ENCODE data around the gene AZI2.
A peak's percentile ranks its signal among the peaks of the same experiment; 100 is the strongest.

AZI2 gene

GRCh38 chr3:28348629-28349468, at the start of gene AZI2, which contains the start of gene ZCWPW2:
Gene AZI2 (minus strand): TSS chr3:28348824. CDS start chr3:28340617, 8,207 bp downstream.
Gene ZCWPW2 (plus strand): TSS chr3:28348721. CDS start chr3:28413069, 64,348 bp downstream.
- peak; percentile 97 for DNase-seq (ENCODE audit: low read depth)

GRCh38 chr3:28388978-28389377, 40.4 kb upstream of the AZI2 start:
- no peak for DNase-seq (ENCODE audit: low read depth)

DNA sequence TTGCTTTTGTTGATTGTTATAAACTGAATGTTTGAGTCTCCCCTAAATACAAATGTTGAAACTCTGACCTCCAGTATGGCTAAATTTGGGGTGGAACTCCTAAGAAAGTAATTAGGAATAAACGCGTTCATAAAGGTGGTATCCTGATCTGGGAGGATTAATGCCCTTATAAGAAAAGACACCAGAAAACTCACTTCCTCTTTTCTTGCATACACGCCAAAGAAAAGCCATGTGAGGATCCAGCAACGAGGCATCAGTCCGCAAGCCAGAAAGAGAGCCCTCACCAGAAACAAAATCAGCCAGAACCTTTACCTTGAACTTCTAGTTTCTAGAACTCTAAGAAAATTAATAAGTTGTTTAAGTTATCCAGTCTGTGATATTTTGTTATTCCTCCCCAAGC, 37.4 kb upstream of the AZI2 start:
- DNase-seq (ENCODE audit: low read depth), result no peak

- peak; percentile 70 for DNase-seq (ENCODE audit: low read depth)
These were observed 27.8 kb upstream of the AZI2 start for GRCh38 chr3:28376424-28376823.

GRCh38 chr3:28349469-28350000, 911 bp upstream of the AZI2 start:
- no peak for DNase-seq (ENCODE audit: low read depth)

DNA sequence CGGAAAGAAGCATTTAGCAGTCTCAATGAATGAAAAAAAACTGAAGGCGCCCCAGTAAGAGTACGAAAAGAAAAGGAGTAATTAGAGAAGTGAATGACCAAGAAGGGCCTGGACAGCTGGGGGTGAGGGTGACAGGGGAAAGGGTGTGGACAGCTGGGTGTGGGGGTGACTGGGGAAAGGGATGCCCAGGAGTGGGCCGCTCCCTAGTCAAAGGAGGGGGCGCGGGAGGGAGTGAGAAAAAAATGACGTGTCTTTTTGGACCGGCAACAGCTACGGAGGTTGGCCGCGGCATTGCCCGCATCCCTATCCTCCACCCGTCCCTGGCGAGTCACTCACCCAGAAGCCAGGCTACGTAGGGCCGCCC, 377 bp downstream of the AZI2 start:
- DNase-seq (ENCODE audit: low read depth), result peak; percentile 97

DNA sequence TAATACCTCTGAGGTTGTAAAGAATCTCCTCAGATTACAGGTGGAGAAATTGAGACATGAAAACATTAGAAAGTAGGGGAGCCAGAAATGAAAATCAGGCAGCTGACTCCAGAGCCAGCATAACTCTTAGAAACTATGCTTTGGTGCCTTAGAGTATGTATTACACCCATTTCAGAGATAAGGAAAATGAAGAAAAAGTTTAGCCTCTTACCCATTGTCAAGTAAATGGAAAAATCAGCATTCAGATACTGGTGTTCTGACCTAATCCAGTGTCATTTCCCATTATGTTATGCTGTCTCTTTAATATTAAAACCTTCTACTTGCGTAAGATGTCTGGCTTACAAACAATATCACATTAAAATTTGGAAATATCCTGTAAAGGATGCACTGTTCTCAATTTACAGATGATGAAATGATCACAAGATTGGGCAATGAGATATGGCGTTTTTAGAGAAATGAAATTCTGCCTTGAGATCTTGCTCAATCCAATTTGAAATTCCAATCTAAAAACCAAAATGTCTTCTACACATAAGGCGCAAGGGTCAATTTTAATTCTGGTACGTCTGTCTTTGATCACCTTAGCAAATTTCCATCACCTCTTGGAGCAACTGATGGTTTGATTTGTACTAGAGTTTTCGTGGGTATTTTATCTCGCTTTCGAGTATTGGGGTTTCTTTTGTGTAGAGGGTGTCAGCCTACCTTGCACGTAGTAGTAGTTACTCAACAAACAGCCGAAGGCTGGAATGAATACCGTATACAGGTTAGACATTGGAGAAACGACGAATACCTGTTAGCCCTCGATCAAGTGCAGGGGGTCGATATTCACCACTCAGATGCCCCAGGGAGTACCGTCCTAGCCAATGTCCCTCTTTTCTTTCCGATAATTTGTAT, 1.0 kb downstream of the AZI2 start:
- peak; percentile 93 for DNase-seq (ENCODE audit: low read depth)

DNA sequence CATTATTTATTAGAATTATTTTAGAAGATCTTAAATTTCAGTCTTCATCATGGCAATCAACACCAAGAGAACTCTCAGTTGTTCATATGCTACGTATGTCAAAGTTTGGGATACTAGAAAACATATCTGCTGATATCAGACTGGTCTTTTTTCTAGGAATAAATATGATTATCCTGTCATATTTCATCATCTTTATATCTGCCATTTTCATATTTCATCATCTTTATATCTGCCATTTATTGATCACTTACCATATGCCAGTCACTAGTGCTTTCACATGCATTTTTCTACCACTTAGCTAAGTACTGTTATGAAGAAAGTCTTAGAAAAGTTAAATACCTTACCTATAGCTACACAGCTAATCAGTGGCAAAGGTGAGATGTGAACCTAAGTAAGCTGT, 2.9 kb downstream of the AZI2 start:
- no peak for DNase-seq (ENCODE audit: low read depth)

GRCh38 chr3:28343144-28343543, 5.5 kb downstream of the AZI2 start:
- DNase-seq (ENCODE audit: low read depth), result no peak

GRCh38 chr3:28337230-28337629, 11.4 kb downstream of the AZI2 start:
- DNase-seq (ENCODE audit: low read depth), result no peak

GRCh38 chr3:28335246-28335645, 13.4 kb downstream of the AZI2 start:
- DNase-seq (ENCODE audit: low read depth), result no peak

DNA sequence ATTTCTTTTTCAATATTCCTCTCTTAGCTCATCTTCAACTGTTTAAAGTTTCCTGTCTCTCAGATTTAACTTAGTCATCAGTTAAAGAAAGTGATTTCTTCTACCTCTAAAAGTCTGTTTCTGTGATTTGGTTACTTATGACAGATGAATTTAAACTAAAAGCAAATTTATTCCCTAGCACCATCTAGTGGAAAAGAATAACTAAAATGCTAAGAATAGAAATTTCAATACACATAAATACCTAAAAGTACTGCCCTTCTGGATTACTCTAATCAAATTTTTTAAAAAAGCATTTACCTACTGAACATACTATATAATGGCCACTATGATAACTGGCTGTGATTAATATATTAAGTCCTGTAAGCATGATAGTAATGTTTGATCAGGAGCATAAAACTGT, 14.1 kb downstream of the AZI2 start:
- no peak for DNase-seq (ENCODE audit: low read depth)

DNA sequence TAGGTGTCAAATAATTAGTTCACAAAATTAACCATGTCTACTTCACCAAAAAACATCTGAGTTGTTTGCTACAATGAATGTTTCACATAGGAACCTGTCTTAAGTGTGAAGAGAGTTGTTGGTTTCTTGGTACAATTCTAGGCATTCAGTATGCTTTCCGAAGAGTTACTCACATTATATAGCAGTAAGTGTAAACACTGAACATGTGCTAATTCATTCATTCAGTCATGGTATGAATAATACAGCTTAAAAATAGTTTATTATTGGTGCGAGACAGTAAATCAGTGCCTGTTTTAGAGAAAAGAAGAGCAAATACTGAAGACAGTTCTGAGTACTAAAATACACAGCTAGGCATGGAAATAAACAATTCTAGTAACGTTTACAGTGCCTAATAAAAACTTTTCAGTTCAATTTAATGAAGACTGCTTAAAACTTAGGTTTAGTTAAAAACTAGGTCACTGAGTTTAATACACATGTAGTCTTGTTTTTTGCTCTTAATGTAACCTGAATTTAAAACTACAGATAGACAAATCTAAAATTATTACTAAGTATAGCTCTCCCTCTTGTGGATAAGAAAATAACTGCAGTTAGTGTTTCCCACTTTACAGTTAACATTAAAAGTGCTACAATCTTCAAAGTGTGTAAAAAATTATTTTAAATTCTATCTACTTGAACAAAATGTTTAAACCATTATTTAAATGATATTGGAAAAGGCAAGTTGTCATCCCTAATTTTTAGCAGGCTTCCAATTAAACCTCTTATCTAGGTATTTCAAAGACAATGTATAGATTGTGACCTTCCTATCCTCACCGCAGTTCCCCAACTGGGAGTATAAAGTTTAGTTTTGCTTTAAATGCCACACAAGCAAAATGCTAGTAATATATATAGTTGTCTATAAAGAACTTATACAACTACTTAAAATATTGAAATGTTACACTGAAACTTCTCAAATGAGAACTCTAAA, 20.2 kb downstream of the AZI2 start:
- peak; percentile 6 for DNase-seq (ENCODE audit: low read depth)

DNA sequence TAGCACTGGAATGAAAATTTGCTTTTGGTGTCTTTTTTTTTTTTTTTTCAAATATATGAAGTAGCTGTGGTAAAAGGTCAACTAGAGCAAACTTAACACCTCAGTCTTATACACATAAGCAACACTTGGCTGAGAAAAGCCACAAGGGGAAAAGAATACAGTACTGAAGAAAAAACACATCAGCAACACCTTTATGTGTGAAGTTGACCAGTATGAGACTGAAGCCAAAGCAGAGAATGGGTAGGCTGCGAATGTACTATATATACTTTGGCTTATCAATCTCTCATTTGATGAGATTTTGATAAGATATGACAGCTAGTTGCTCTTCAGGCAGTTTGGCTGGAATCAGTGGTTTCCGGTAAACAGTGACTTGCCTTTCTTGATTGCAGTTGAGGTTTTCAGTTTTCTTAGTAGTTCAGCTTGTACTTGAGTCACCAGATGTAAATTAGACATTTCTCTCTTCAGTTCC, 22.1 kb downstream of the AZI2 start:
- DNase-seq (ENCODE audit: low read depth), result peak; percentile 21

DNA sequence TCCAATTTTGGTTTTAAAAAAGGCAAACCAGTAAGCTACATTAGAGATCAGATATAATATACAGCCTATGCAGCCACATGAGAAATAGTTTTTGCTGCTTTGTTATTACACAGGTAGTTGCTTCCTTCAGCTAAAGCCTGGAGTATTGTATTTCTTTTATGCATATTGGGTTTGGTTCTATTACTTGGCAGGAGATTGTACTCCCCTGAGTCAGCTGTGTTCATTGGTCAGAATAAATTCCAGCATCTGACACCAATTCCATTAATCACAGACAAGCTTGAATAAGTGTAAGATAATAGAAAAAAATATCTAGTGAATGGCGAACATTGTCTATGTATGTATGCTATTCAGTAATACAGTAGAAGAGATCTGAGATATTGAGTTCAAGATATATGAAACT, 26.2 kb downstream of the AZI2 start:
- DNase-seq (ENCODE audit: low read depth), result peak; percentile 14

DNA sequence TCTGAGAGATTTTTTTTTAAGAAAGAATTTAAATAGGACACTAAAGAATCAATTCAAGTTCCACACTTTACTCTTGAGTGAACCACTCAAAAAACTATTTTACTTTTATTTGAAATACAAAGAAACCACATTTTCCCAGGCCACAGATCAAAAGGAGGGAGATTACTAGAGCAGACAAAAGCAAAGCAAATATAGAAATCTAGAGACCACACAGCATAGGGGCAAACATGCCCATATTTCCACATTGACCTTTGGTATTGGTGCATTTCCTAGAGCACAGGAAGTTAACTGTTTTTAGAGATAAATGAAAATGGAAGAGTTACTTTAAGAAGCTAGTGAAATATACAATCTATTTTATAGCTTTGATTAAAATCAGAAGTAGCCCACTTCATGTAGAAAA, 27.6 kb downstream of the AZI2 start:
- no peak for DNase-seq (ENCODE audit: low read depth)

- peak; percentile 28 for DNase-seq (ENCODE audit: low read depth)
These were observed 31.1 kb downstream of the AZI2 start for GRCh38 chr3:28317438-28318022.

GRCh38 chr3:28316226-28316625, 32.4 kb downstream of the AZI2 start:
- DNase-seq (ENCODE audit: low read depth), result no peak

DNA sequence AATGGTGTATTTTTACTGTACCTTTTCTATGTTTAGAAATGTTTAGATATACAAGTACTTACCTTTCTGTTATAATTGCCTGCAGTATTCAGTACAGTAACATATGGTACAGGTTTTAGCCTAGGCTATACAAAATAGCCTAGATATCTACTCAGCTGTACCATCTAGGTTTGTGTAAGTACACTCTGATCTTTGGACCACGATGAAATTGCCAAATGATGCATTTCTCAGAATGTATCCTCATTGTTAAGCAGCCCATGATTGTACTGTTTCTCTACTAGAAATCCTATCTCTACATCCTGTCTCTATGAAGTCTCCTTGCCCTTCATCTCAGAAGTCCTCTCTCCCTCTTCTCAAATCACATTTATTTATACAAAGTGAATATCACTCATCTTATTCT, 32.9 kb downstream of the AZI2 start:
- DNase-seq (ENCODE audit: low read depth), result no peak

DNA sequence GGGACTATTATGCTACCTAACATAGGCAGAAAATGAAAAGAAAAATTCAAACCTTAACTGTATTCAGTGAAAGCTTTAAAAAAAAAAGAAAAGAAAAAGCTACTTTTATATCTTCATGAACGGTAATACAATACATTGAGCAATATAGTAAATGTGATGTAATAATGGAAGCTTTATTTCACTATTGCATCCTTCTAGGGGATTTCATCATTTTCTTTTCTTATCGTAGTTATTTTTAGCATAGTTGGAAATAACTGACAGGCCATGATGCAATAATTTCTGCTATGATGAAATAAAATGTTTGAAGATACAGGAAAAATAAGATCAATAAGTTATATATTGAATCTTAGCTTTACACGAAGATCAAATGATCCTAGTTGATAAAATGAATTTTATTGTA, 40.4 kb downstream of the AZI2 start:
- peak; percentile 57 for DNase-seq (ENCODE audit: low read depth)

DNA sequence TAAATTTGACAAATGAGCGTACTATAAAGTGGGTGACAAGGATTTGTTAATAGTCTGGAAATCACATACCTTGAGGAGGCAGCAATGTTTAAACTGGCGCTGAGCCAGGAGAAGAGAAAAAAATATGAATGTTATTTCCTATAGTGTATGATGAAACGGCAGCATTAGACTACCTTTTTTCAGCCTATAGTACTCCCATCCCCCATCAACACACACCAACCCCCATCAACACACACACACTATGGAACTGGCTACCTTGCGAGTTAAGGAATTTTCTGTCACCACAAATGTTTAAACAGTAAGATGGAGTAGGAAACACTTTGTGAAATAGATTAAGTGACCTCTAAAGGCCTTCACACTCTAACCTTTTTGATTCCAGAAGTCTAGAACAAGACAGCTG, 46.9 kb downstream of the AZI2 start:
- no peak for DNase-seq (ENCODE audit: low read depth)
